GM18505 (cell line): ENCODE measurements around the gene BCL11B.

Experiments
- ATAC-seq: cut with Tn5 transposase; IDR thresholded peaks from one replicate; pipeline ENCODE4 v1.9.1; 2021; ENCODE audit not compliant: unreplicated experiment
- POLR2A ChIP-seq: IDR thresholded peaks from 4 replicates; pipeline ENCODE4 v1.6.1; 2011; ENCODE audit warnings: borderline replicate concordance; ENCODE audit not compliant: insufficient read depth, insufficient read length; ENCODE audit errors: extremely low read depth

Gene BCL11B

DNA sequence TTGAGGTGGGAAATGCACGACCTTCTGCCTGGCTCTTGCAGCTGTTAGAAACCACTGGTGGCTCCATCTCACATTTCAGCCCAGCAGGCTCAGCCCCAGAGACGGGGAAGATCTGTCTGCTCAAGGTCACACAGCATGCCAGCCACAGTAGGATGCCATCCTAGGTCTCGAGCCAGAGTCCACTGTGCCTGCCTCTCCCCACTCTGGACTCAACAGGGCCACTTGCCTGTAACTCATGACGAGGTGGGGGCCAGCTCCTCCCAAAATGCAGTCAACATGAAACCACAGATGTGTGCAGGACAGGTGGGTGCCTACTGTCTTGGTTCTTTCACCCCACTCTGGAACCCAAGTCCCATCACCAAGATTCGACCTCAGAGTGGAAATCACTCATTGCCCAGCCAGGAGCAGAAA, 23.2 kb downstream of the BCL11B start:
- TF ChIP-seq POLR2A: no peak
- ATAC-seq: no peak

GRCh38 chr14:99247772-99248171, 24.2 kb downstream of the BCL11B start:
- TF ChIP-seq POLR2A: no peak
- no peak for ATAC-seq

DNA sequence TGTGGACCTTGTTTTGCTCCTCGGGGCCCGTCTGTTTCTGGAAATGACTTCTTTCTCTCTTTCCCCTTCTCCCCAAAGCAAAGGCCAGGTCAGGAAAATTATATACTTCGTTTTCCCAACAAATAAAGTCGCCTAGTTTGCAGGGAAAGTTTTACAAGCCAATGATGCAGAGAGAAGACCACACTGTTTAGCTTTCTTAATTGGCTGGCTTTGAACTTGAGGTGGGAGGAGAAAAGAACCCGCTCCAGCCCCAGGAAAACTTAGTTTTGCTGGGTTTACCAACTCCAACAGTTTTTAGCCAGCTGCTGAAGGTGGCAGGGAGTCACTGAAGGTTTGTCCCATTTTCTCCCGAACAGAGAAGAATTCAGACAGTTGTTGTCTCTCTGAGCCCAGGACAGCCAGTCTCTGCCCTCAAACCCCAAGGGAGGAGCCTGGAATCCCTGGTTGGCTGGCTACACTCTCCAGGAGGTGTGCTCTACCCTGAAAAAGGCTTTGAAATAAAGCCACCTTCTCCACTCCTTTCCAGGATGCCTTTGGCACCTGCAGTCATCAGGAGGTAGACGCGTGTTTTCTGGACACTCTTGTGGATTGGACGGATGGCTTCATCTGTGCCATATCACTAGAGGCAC, 24.8 kb downstream of the BCL11B start:
- no peak for ATAC-seq
- TF ChIP-seq POLR2A: no peak

DNA sequence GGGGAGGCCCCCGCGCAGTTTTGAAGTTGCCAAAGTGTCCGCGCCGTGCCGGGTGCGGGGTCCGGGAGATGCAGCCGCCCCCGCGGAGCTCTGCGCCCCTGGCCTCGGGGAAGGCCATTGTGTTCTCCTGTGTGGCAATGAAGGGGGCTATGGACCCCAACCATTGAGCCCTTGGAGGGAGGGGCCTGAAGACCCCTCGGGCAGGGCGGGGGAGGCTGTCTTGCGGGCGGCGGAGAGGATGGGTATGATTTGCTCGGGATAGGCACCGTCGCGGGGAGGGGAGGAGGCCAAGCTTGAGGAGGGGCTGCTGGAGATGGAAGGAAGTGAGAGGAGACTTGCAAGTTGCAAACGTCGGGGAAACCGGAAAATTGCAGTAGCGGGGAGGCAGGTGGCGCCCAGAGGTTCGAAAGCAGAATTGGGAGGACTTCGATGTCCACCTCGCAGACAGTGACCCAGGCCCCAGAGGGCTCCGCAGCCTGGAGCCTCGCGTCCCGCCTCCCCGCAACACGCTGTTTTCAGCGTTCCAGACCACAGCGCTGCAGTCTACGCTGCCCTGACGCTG, 25.4 kb downstream of the BCL11B start:
- no peak for ATAC-seq
- no peak for TF ChIP-seq POLR2A

DNA sequence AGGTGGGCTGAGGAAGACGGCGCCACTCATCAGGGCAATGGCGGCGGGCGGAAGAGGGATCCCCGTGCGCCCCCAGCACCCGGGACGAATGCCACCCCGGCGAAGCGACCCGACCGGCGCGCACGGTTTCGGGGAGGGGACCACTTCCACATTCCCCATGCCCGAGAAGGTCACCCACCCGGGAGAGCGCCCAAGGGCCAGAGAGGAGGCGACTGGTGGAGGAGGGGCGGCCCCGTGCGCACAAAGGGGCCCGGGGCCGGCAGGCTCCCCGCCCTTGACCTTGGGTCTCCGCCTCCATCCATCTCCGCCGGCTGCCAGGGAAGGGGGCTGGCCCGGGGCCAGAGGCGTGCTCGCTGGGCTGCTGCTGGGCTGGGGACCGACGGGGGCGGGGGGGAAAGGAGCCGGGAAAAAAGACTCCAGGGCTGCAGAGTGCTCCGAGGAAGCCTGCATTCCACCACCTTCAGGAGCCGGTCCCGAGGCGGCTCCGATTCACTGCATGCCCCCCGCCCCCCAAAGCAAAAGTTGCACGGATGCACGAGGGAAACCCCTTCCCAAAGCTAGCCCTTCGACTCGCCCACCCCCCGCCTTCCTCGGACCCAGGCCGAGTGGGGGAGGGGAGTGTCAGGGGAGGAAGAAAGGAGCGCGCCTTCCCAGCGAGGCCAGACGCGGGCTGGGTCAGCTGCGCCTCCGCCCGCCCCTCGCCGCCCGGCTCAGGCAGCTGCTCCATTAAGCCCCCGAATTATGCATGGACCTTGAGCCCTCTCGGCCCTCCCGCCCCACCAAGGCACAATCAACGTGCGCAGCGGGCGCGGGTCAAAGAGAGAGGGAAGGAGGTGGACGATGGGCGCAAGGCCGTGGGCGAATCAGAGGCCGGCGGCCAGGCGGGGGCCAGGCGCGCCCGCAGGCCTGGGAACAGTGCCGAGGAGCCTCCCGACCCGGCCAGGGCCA, 26.2 kb downstream of the BCL11B start:
- TF ChIP-seq POLR2A: no peak
- no peak for ATAC-seq

- TF ChIP-seq POLR2A: no peak
- ATAC-seq: no peak
These were observed 26.9 kb downstream of the BCL11B start for GRCh38 chr14:99244941-99245563.

DNA sequence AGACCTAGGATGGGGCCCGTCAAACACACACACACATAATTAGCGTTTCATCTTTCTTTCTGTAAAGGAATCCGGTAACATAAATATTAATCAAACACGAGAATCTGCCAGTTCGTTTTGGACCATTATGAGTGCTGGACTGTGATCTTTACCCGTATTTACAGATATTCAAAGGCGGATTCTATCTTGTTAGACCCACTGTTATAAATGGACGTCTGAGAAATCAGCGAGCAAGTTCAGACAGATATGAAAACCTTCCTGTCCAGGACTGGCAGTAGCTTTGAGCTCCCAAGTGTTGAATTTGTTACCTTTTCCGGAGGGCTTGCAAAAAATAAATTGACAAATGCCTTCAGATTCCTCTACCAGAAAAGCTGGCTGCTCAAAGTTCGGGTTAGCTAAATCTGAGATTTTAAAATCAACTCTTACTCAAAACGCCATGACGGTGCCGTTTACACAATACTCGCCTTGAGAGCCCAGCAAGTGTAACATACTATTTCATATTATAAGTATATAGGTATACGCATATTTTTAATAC, 27.6 kb downstream of the BCL11B start:
- ATAC-seq: no peak
- no peak for TF ChIP-seq POLR2A

GRCh38 chr14:99242816-99243721, 28.9 kb downstream of the BCL11B start:
- no peak for TF ChIP-seq POLR2A
- ATAC-seq: no peak

DNA sequence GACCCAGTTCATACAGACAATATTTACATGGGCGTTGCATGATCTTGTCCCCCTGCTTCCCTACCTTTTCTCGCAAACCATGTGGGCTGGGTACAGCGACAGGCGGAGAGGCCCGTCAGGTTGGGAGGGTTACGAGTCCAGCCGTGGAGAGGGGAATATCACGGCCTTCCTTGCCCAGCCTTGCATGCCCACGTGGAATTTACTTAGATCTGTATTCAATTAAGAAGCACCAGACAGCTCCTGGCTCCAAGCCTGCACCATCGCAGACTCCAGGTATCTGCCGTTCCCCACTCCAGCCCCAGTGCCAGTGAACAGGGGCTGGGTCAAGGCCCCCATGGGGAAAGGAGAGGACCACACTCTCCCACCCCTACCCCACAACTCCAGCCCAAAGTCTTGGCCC, 29.8 kb downstream of the BCL11B start:
- no peak for TF ChIP-seq POLR2A
- no peak for ATAC-seq

DNA sequence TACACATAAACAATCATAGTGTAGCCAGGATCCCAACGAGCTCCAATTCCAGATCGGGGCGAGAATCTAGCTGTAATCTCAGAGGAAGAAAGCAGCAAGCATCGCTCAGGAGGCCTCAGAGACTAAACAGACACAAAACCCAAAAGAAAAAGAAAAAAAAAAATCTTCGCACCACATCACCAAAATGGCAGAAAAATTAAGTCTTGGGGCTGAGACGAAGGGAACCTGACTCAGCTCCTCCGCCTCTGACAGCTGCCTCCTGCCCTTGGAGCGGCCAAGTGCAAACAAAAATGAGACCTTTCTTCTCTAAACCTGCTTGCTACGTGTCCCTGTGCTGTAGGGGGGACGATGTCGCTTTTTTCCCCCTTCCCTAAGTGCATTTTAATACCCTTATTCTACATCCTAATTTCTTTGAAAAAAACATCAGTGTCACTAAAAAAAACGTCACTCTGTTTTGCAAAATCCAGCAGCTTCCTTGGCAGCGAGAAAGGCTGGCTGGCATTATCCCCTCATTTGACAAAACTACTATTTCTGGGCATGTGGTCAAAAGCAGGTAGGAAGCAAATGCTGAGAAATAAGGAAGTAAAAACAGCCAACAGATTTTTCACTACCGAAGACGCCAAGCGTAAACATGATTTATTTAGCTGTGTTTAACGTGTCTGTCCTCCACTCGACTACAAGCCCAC, 30.5 kb downstream of the BCL11B start:
- no peak for ATAC-seq
- no peak for TF ChIP-seq POLR2A

DNA sequence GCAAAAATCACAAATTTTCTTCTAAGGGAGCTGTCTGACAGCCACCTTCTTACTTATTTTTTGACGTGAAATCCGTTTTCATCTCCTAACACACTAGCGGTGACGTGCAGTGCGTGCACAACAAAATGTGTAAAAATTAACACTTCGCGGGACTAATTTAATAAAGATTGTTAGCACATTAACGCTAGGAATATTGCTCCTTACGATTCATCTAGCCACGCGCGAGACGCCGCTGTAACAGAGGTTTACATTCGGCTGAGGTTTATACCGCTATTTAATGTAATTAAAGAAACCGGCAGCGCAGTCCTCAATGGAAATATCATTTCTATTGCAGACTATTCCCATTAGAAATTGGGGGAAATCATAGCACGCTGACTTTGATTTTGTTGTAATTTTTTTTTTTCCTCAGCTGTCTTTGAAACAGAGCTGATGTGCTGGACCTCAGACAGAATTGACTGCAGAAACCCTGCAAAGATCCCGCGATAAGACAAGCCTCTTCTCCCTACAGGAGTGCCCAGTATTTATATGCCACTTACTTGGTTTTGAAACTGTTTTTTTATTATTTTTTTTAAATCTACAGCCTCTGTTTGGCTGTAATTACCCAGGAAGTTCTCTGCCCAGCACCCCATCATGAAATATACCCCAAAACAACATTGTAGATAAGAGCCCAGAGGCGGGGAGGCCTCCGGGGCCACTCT, 31.2 kb downstream of the BCL11B start:
- TF ChIP-seq POLR2A: no peak
- no peak for ATAC-seq

DNA sequence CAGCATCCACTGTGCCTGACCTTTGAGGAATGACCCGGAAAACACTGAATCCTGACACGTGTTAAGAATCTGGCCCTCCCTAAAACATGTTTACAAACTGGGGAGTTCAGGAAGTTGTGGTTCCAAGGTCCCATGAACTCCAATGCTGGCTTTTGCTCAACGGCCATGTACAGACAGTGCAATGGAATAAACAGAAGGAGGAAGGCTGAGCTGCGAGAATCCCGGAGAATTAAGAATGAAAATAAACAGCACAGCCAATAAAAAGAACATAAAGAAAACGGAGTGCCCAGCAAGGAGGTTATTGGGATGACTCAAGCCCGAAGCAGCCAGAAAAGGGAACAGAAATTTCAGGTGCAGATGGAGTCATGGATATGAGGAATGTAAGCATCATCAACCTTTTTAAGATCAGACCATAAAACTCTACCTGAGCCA, 32.3 kb downstream of the BCL11B start:
- no peak for ATAC-seq
- no peak for TF ChIP-seq POLR2A

- TF ChIP-seq POLR2A: no peak
- ATAC-seq: no peak
These were observed 33.8 kb downstream of the BCL11B start for GRCh38 chr14:99238216-99238615.
